GM21529 (cell line): ENCODE data around the gene TNNC2.

Experiments used
- ATAC-seq: cut with Tn5 transposase; IDR thresholded peaks from one replicate; pipeline ENCODE4 v1.9.1; 2021; ENCODE audit not compliant: unreplicated experiment

TNNC2 gene

GRCh38 chr20:45782890-45783289 lies 44.2 kb downstream of the TNNC2 start:
- ATAC-seq = no peak

GRCh38 chr20:45781391-45781931 lies 45.7 kb downstream of the TNNC2 start:
- no peak for ATAC-seq

- ATAC-seq = no peak
Measured at GRCh38 chr20:45780159-45780558, 47.0 kb downstream of the TNNC2 start.

GRCh38 chr20:45779011-45779915 lies 47.8 kb downstream of the TNNC2 start:
- no peak for ATAC-seq

- no peak for ATAC-seq
Measured at GRCh38 chr20:45776931-45777330, 50.2 kb downstream of the TNNC2 start.

GRCh38 chr20:45775411-45775810 lies 51.7 kb downstream of the TNNC2 start:
- no peak for ATAC-seq

GRCh38 chr20:45774945-45775344 lies 52.2 kb downstream of the TNNC2 start:
- no peak for ATAC-seq
